Naive thymus-derived CD4-positive, alpha-beta T cell (primary cell): ENCODE data around the gene CD300H. TPM values are rescaled to one million over a fixed set of nuclear protein-coding genes. Genes with fewer than 3 reads are reported as not detected.
"Not testable (repeated sequence)": the region's sequence is repeated elsewhere in the genome, so short reads cannot be mapped to it uniquely, and the experiment has no call there.

ENCODE experiments used
- ATAC-seq: fragments of 150-1000 bp; cut with Tn5 transposase; 2 replicates; pipeline ENCODE4 v1.10.0; 2021; ENCODE audit warnings: mild to moderate bottlenecking, moderate library complexity
- CTCF ChIA-PET: fragments of 350-600 bp; sonication (Branson Sonifier 250); formaldehyde crosslinking; loops from one replicate; lab custom pipeline; 2021; ENCODE audit warnings: antibody characterized with exemption; lab: Charles Lee
- POLR2A ChIA-PET: fragments of 350-600 bp; sonication (Branson Sonifier 250); formaldehyde crosslinking; loops from one replicate; lab custom pipeline; 2021; ENCODE audit warnings: antibody characterized with exemption, inconsistent platforms; lab: Charles Lee
- DNase-seq, 9 donors: peaks; one replicate each; pipeline versions ENCODE4 v3.0.0 to v3.0.0-alpha.2; 2020 to 2022; ENCODE audit warnings: mixed read lengths in 1 of 9
- H3K27ac ChIP-seq: one replicate; pipeline ENCODE4 v1.7.0; 2013; ENCODE audit warnings: mild to moderate bottlenecking, low read depth, low read length, moderate library complexity
- H3K27me3 ChIP-seq, 2 donors: one replicate each; pipeline ENCODE4 v1.7.0; 2013; ENCODE audit warnings: low read length in 2 of 2, mild to moderate bottlenecking in 2 of 2, moderate library complexity in 2 of 2; ENCODE audit not compliant: control insufficient read depth in 2 of 2, insufficient read depth in 2 of 2
- H3K36me3 ChIP-seq, 3 experiments: 1 replicate in 2 of 3; 2 replicates in 1 of 3; pipeline ENCODE4 v1.7.0; 2013; ENCODE audit warnings: low read length in 3 of 3, mild to moderate bottlenecking in 3 of 3, moderate library complexity in 1 of 3; ENCODE audit not compliant: insufficient read depth in 3 of 3, control insufficient read depth in 2 of 3
- H3K4me1 ChIP-seq, 2 donors: one replicate each; pipeline ENCODE4 v1.7.0; 2013; ENCODE audit warnings: low read length in 2 of 2, mild to moderate bottlenecking in 2 of 2, moderate library complexity in 1 of 2; ENCODE audit not compliant: control insufficient read depth in 2 of 2, insufficient read depth in 2 of 2
- H3K4me3 ChIP-seq: 2 replicates; pipeline ENCODE4 v1.7.0; 2013; ENCODE audit warnings: mild to moderate bottlenecking, low read length
- H3K9me3 ChIP-seq, 3 experiments: 1 replicate in 2 of 3; 2 replicates in 1 of 3; pipeline ENCODE4 v1.7.0; 2013; ENCODE audit warnings: low read length in 3 of 3; ENCODE audit not compliant: control insufficient read depth in 2 of 3
- H3K27ac Mint-ChIP-seq, 9 donors: one replicate each; pipeline ENCODE4 v1.8.0; 2020 to 2022; ENCODE audit warnings: mixed read lengths in 9 of 9, mild to moderate bottlenecking in 8 of 9, moderate library complexity in 5 of 9, inconsistent platforms in 2 of 9
- H3K27me3 Mint-ChIP-seq, 5 donors: one replicate each; pipeline ENCODE4 v1.8.0; 2021 to 2022; ENCODE audit warnings: mixed read lengths in 5 of 5, mild to moderate bottlenecking in 1 of 5
- H3K36me3 Mint-ChIP-seq, 5 donors: one replicate each; pipeline ENCODE4 v1.8.0; 2020 to 2022; ENCODE audit warnings: mixed read lengths in 5 of 5, mild to moderate bottlenecking in 3 of 5, inconsistent platforms in 1 of 5
- H3K4me1 Mint-ChIP-seq, 7 donors: one replicate each; pipeline ENCODE4 v1.8.0; 2020 to 2022; ENCODE audit warnings: mixed read lengths in 7 of 7, mild to moderate bottlenecking in 3 of 7, inconsistent platforms in 1 of 7
- H3K4me3 Mint-ChIP-seq, 10 donors: one replicate each; pipeline ENCODE4 v1.8.0; 2020 to 2022; ENCODE audit warnings: mild to moderate bottlenecking in 10 of 10, mixed read lengths in 10 of 10, moderate library complexity in 6 of 10, inconsistent platforms in 2 of 10
- H3K9me3 Mint-ChIP-seq, 11 donors: one replicate each; pipeline ENCODE4 v1.8.0; 2020 to 2022; ENCODE audit warnings: mixed read lengths in 11 of 11, mild to moderate bottlenecking in 4 of 11, inconsistent platforms in 1 of 11, moderate library complexity in 1 of 11
- intact Hi-C, 2 donors: fragments of 100-400 bp; cut with micrococcal nuclease; formaldehyde crosslinking; loops; one replicate each; pipeline ENCODE4 v1.15.1; 2023
- polyA plus RNA-seq, 2 donors: library from polyadenylated mRNA; unstranded; fragments of 300-500 nt; fragmentation: Illumina TruSeq; gene quantifications; one replicate each; pipeline ENCODE4 v1.2.3, GENCODE V29; 2021
- total RNA-seq, 6 experiments: library from RNA in 5 of 6; stranded (reverse) in 5 of 6; gene quantifications; 1 replicate in 5 of 6; 2 replicates in 1 of 6; pipeline ENCODE4 v1.2.3 and lab custom pipeline; 2021 to 2026

CD300H gene
- total and polyA plus RNA-seq, 7 experiments from 2014 or later: 0.72 to 18.3 TPM; not detected in 5

- peaks cover 0 to 13% (median 0%) of the 10 kb centered on the region in 7 donors for H3K4me1 Mint-ChIP-seq
- no peaks in the 10 kb centered on the region for H3K4me1 ChIP-seq
- H3K4me3 Mint-ChIP-seq: no peak overlapping the region
- ChIA-PET POLR2A (no interaction called here), CTCF (no interaction called here)
- no peak overlapping the region for H3K4me3 ChIP-seq
- no peaks in the 10 kb centered on the region for H3K9me3 ChIP-seq
- H3K27ac ChIP-seq: no peak overlapping the region
- intact Hi-C loops: no loop called here
- no peak overlapping the region for H3K27ac Mint-ChIP-seq
- ATAC-seq (peak; percentile 64), DNase-seq (peak in 1 of 9 donors; percentile 22)
- no peaks in the 10 kb centered on the region for H3K36me3 ChIP-seq
- H3K27me3 ChIP-seq: no peaks in the 10 kb centered on the region
- peaks cover 0 to 9% (median 5%) of the 10 kb centered on the region in 5 donors for H3K36me3 Mint-ChIP-seq
- H3K9me3 Mint-ChIP-seq: peaks cover 3 to 34% (median 14%) of the 10 kb centered on the region in 11 donors
- peaks cover 21 to 53% (median 32%) of the 10 kb centered on the region in 5 donors for H3K27me3 Mint-ChIP-seq
These were observed 45.6 kb downstream of the CD300H start for GRCh38 chr17:74521701-74522201.

GRCh38 chr17:74520790-74521480, 46.4 kb downstream of the CD300H start:
- Histone ChIP-seq H3K9me3 (no peaks in the 10 kb centered on the region), H3K4me1 (no peaks in the 10 kb centered on the region), H3K27me3 (no peaks in the 10 kb centered on the region), H3K36me3 (no peaks in the 10 kb centered on the region), H3K27ac (no peak overlapping the region), H3K4me3 (no peak overlapping the region)
- peak overlapping the region in 1 of 10 donors; percentile 7 for H3K4me3 Mint-ChIP-seq
- H3K27me3 Mint-ChIP-seq: peaks cover 21 to 50% (median 32%) of the 10 kb centered on the region in 5 donors
- H3K9me3 Mint-ChIP-seq: peaks cover 3 to 34% (median 14%) of the 10 kb centered on the region in 11 donors
- POLR2A ChIA-PET: no interaction called here
- no peak overlapping the region for H3K27ac Mint-ChIP-seq
- DNase-seq (peak in 1 of 9 donors; percentile 19), ATAC-seq (peak; percentile 67)
- intact Hi-C loops: no loop called here
- peaks cover 0 to 9% (median 5%) of the 10 kb centered on the region in 5 donors for H3K36me3 Mint-ChIP-seq
- CTCF ChIA-PET: no interaction called here
- peaks cover 0 to 13% (median 0%) of the 10 kb centered on the region in 7 donors for H3K4me1 Mint-ChIP-seq

GRCh38 chr17:74520016-74520434, 47.3 kb downstream of the CD300H start:
- no peak overlapping the region for H3K27ac Mint-ChIP-seq
- Histone ChIP-seq H3K9me3 (no peaks in the 10 kb centered on the region), H3K36me3 (no peaks in the 10 kb centered on the region), H3K27ac (no peak overlapping the region), H3K4me3 (no peak overlapping the region), H3K27me3 (no peaks in the 10 kb centered on the region), H3K4me1 (no peaks in the 10 kb centered on the region)
- H3K4me1 Mint-ChIP-seq: peaks cover 0 to 13% (median 0%) of the 10 kb centered on the region in 7 donors
- peak in 1 of 9 donors; percentile 22 for DNase-seq
- POLR2A ChIA-PET: no interaction called here
- H3K36me3 Mint-ChIP-seq: peaks cover 0 to 9% (median 5%) of the 10 kb centered on the region in 5 donors
- H3K4me3 Mint-ChIP-seq: no peak overlapping the region
- H3K27me3 Mint-ChIP-seq: peaks cover 21 to 44% (median 32%) of the 10 kb centered on the region in 5 donors
- intact Hi-C loops: no loop called here
- CTCF ChIA-PET: no interaction called here
- H3K9me3 Mint-ChIP-seq: peaks cover 3 to 34% (median 14%) of the 10 kb centered on the region in 11 donors
- peak; percentile 76 for ATAC-seq

- peak in 1 of 9 donors; percentile 13 for DNase-seq
- H3K4me1 ChIP-seq, H3K27ac Mint-ChIP-seq, CTCF ChIA-PET, H3K4me3 ChIP-seq, H3K9me3 ChIP-seq, H3K4me3 Mint-ChIP-seq, H3K27me3 ChIP-seq, intact Hi-C loops, H3K27ac ChIP-seq, H3K36me3 ChIP-seq, POLR2A ChIA-PET, ATAC-seq: not testable (repeated sequence)
- peaks cover 0 to 17% (median 5%) of the 10 kb centered on the region in 5 donors for H3K36me3 Mint-ChIP-seq
- H3K4me1 Mint-ChIP-seq: peaks cover 0 to 23% (median 0%) of the 10 kb centered on the region in 7 donors
- peaks cover 8 to 40% (median 18%) of the 10 kb centered on the region in 11 donors for H3K9me3 Mint-ChIP-seq
- H3K27me3 Mint-ChIP-seq: peaks cover 26 to 44% (median 36%) of the 10 kb centered on the region in 5 donors
These were observed 48.8 kb downstream of the CD300H start for GRCh38 chr17:74518413-74518981.

- ChIA-PET CTCF (no interaction called here), POLR2A (no interaction called here)
- Mint-ChIP-seq H3K27ac (peak overlapping the region in 1 of 9 donors; percentile 32), H3K27me3 (peaks cover 23 to 37% (median 29%) of the 10 kb centered on the region in 5 donors), H3K4me1 (peaks cover 0 to 22% (median 0%) of the 10 kb centered on the region in 7 donors), H3K9me3 (peaks cover 8 to 34% (median 16%) of the 10 kb centered on the region in 11 donors), H3K4me3 (no peak overlapping the region), H3K36me3 (peaks cover 0 to 17% (median 5%) of the 10 kb centered on the region in 5 donors)
- Histone ChIP-seq H3K27ac (no peak overlapping the region), H3K4me1 (no peaks in the 10 kb centered on the region), H3K4me3 (no peak overlapping the region), H3K9me3 (no peaks in the 10 kb centered on the region), H3K36me3 (no peaks in the 10 kb centered on the region), H3K27me3 (no peaks in the 10 kb centered on the region)
- DNase-seq: no peak
- intact Hi-C loops: no loop called here
- no peak for ATAC-seq
These were observed 50.6 kb downstream of the CD300H start for GRCh38 chr17:74516561-74517328.

GRCh38 chr17:74515941-74516340, 51.4 kb downstream of the CD300H start:
- CTCF ChIA-PET: interaction anchor here (0.5 to 0.6 kb wide), 2 partner anchors 137 to 305 kb away, joined by 3 to 5 read pairs; no protein-coding TSS in a partner anchor
- peaks cover 23 to 33% (median 30%) of the 10 kb centered on the region in 5 donors for H3K27me3 Mint-ChIP-seq

More at GRCh38 chr17:74515941-74516340, 51.4 kb downstream of the CD300H start:
- ATAC-seq (no peak), DNase-seq (no peak)
- intact Hi-C loops: no loop called here
- Mint-ChIP-seq H3K4me3 (no peak overlapping the region), H3K9me3 (peaks cover 8 to 34% (median 16%) of the 10 kb centered on the region in 11 donors), H3K36me3 (peaks cover 0 to 16% (median 5%) of the 10 kb centered on the region in 5 donors), H3K4me1 (peaks cover 0 to 17% (median 0%) of the 10 kb centered on the region in 7 donors), H3K27ac (no peak overlapping the region)
- POLR2A ChIA-PET: no interaction called here
- Histone ChIP-seq H3K27me3 (no peaks in the 10 kb centered on the region), H3K4me1 (no peaks in the 10 kb centered on the region), H3K4me3 (no peak overlapping the region), H3K36me3 (no peaks in the 10 kb centered on the region), H3K27ac (no peak overlapping the region), H3K9me3 (no peaks in the 10 kb centered on the region)
